K562 (cell line): ENCODE data around the gene CHRM4. TPM values are rescaled to one million over a fixed set of nuclear protein-coding genes. Genes with fewer than 3 reads are reported as not detected.

Source experiments
- ATAC-seq: fragments of 200-7000 bp; cut with Tn5 transposase; 3 replicates; pipeline ENCODE4 v1.9.1; 2020; ENCODE audit warnings: moderate library complexity
- BruUV-seq: library from RNA; stranded (reverse); fragments of 400-500 nt; replicated peaks from 2 replicates; lab custom pipeline; 2021; lab: Mats Ljungman, UMichigan
- CTCF ChIA-PET: fragments of 300-600 bp; formaldehyde crosslinking; extraction: SDS; loops from one replicate; lab custom pipeline; 2021; ENCODE audit warnings: low intra/inter-chr PET ratio; lab: Yijun Ruan, JAX
- POLR2A ChIA-PET: fragments of 300-600, 350-650 bp; sonication (Branson Sonifier 250); formaldehyde crosslinking; extraction: SDS; loops from one replicate; lab custom pipeline; 2021; ENCODE audit warnings: antibody characterized with exemption, inconsistent platforms; lab: Yijun Ruan, JAX
- DNase-seq, 4 experiments: peaks; one replicate each; pipeline versions ENCODE4 v3.0.0 to v3.0.0-alpha.2; 2011 to 2018; ENCODE audit warnings: low spot score in 3 of 4, mixed read lengths in 3 of 4; ENCODE audit errors: extremely low read depth in 1 of 4
- FAIRE-seq: peaks from 2 replicates; lab custom pipeline; 2011; peaks lifted over from hg19 to GRCh38; lab: Jason Lieb, UNC
- H2AFZ ChIP-seq: 2 replicates; pipeline ENCODE4 v1.6.0; 2011; ENCODE audit warnings: low read depth, low read length, control low read depth, inconsistent platforms
- H3K27ac ChIP-seq: fragments of 200-600 bp; 3 replicates; pipeline ENCODE4 v1.8.0; 2011; ENCODE audit warnings: low read depth, mild to moderate bottlenecking, control low read depth, inconsistent platforms, low read length, moderate library complexity, mixed read lengths; ENCODE audit errors: extremely low read depth
- H3K27me3 ChIP-seq, 2 experiments: fragments of 300-600 bp in 1 of 2; 2 replicates in 1 of 2; 3 replicates in 1 of 2; pipeline versions ENCODE4 v1.6.0 to v1.8.0; 2011; ENCODE audit warnings: inconsistent platforms in 2 of 2, low read length in 2 of 2, mild to moderate bottlenecking in 1 of 2, mixed read lengths in 1 of 2, moderate library complexity in 1 of 2; ENCODE audit not compliant: control insufficient read depth in 2 of 2, insufficient read depth in 2 of 2
- H3K36me3 ChIP-seq: fragments of 300-600 bp; 3 replicates; pipeline ENCODE4 v1.8.0; 2011; ENCODE audit warnings: mild to moderate bottlenecking, low read length, inconsistent platforms; ENCODE audit not compliant: control insufficient read depth, insufficient read depth
- H3K4me1 ChIP-seq, 2 experiments: fragments of 200-600 bp in 1 of 2; replicated peaks in 1 of 2; 2 replicates in 1 of 2; 3 replicates in 1 of 2; pipeline versions ENCODE4 v1.5.1 to v1.8.0; 2011; ENCODE audit warnings: inconsistent platforms in 2 of 2, low read length in 2 of 2, mild to moderate bottlenecking in 1 of 2, mixed read lengths in 1 of 2, moderate library complexity in 1 of 2; ENCODE audit not compliant: control insufficient read depth in 2 of 2, insufficient read depth in 2 of 2
- H3K4me2 ChIP-seq: 2 replicates; pipeline ENCODE4 v1.6.1; 2011; ENCODE audit warnings: low read length, control low read depth, inconsistent platforms, mixed read lengths; ENCODE audit not compliant: insufficient read depth
- H3K4me3 ChIP-seq: fragments of 200-600 bp; sonication (generic), shearing (Covaris generic); 2 replicates; pipeline ENCODE4 v1.5.1; 2016; ENCODE audit warnings: control low read depth, inconsistent platforms
- H3K79me2 ChIP-seq: fragments of 200-600 bp; 3 replicates; pipeline ENCODE4 v1.8.0; 2011; ENCODE audit warnings: low read length, inconsistent platforms; ENCODE audit not compliant: control insufficient read depth, insufficient read depth
- H3K9ac ChIP-seq, 2 experiments: 2 replicates each; pipeline versions ENCODE4 v1.6.0 to v1.6.1; 2011; ENCODE audit warnings: low read depth in 2 of 2, low read length in 2 of 2, control low read depth in 1 of 2, inconsistent platforms in 1 of 2, mild to moderate bottlenecking in 1 of 2, mixed read lengths in 1 of 2; ENCODE audit not compliant: insufficient read depth in 1 of 2
- H3K9me1 ChIP-seq: one replicate; pipeline ENCODE4 v1.6.0; 2011; ENCODE audit warnings: inconsistent platforms, mild to moderate bottlenecking, low read length, moderate library complexity; ENCODE audit not compliant: control insufficient read depth, insufficient read depth
- H3K9me3 ChIP-seq: replicated peaks from 2 replicates; pipeline ENCODE4 v1.5.1; 2011; ENCODE audit warnings: low read depth, low read length, inconsistent platforms; ENCODE audit not compliant: control insufficient read depth, insufficient read depth
- H4K20me1 ChIP-seq: replicated peaks from 2 replicates; pipeline ENCODE4 v1.6.1; 2011; ENCODE audit warnings: low read length, inconsistent platforms, mixed read lengths; ENCODE audit not compliant: control insufficient read depth, insufficient read depth
- CBX3 ChIP-seq, 2 experiments: IDR thresholded peaks; 1 replicate in 1 of 2; 2 replicates in 1 of 2; pipeline ENCODE4 v1.6.1; 2012; ENCODE audit warnings: inconsistent platforms in 2 of 2, low read length in 2 of 2, borderline replicate concordance in 1 of 2, control low read depth in 1 of 2
- CBX5 ChIP-seq: IDR thresholded peaks from 2 replicates; pipeline ENCODE4 v1.6.1; 2014; ENCODE audit warnings: low read depth, borderline replicate concordance
- DLX4 ChIP-seq: fragments of 250-450 bp; sonication (Bioruptor Pico); IDR thresholded peaks from 2 replicates; pipeline ENCODE4 v1.6.1; 2021; ENCODE audit warnings: mild to moderate bottlenecking
- E2F3 ChIP-seq: fragments of 250-450 bp; sonication (Bioruptor Pico); IDR thresholded peaks from 2 replicates; pipeline ENCODE4 v1.4.0; 2020; ENCODE audit warnings: mild to moderate bottlenecking
- FOXA1 ChIP-seq: fragments of 450-650 bp; IDR thresholded peaks from 2 replicates; pipeline ENCODE4 v1.6.1; 2016; ENCODE audit warnings: mild to moderate bottlenecking, borderline replicate concordance
- MCM7 ChIP-seq, 2 experiments: fragments of 450-650 bp; IDR thresholded peaks; 2 replicates each; pipeline ENCODE4 v1.6.1; 2016 to 2018
- NFATC3 ChIP-seq: fragments of 450-650 bp; IDR thresholded peaks from 2 replicates; pipeline ENCODE4 v1.6.1; 2017; ENCODE audit warnings: mild to moderate bottlenecking
- NR2C2 ChIP-seq, 2 experiments: fragments of 200-800 bp in 1 of 2; sonication (Bioruptor generic) in 1 of 2; sonication (generic) in 1 of 2; formaldehyde crosslinking in 1 of 2; IDR thresholded peaks; 2 replicates each; pipeline versions ENCODE4 v1.6.1 to v1.8.0; 2016 to 2022; ENCODE audit warnings: mild to moderate bottlenecking in 1 of 2, missing compliant biosample characterization in 1 of 2, missing genetic modification characterization in 1 of 2, missing genetic modification reagents in 1 of 2
- SRF ChIP-seq, 2 experiments: fragments of 250-450, 450-650 bp in 1 of 2; sonication (Bioruptor Pico) in 1 of 2; sonication (generic) in 1 of 2; formaldehyde crosslinking; IDR thresholded peaks; 2 replicates each; pipeline versions ENCODE4 v1.5.0 to v1.5.1; 2020 to 2022; ENCODE audit warnings: mild to moderate bottlenecking in 1 of 2, missing genetic modification reagents in 1 of 2
- THAP12 ChIP-seq: fragments of 250-450 bp; sonication (Bioruptor Pico); IDR thresholded peaks from 2 replicates; pipeline ENCODE4 v1.9.0; 2021; ENCODE audit warnings: mild to moderate bottlenecking, inconsistent platforms
- ZC3H11A ChIP-seq: IDR thresholded peaks from 2 replicates; pipeline ENCODE4 v1.6.1; 2012; ENCODE audit warnings: low read depth, low read length, improper control_type of control experiment
- ZNF197 ChIP-seq: fragments of 200-800 bp; sonication (Bioruptor generic); IDR thresholded peaks from 2 replicates; pipeline ENCODE4 v1.6.1; 2016; ENCODE audit warnings: low read depth, missing genetic modification characterization, missing compliant biosample characterization
- WGBS: fragments of 100-300 bp; shearing (Covaris generic); methylation state at CpG from one replicate; pipeline ENCODE4 v1.1.6; 2016; ENCODE audit warnings: low coverage, mixed read lengths; ENCODE audit not compliant: insufficient coverage; ENCODE audit errors: missing lambda C conversion rate; 5-methylcytosine and 5-hydroxymethylcytosine counted together
- in situ Hi-C: fragments of 300-500 bp; cut with MboI; formaldehyde crosslinking; loops from 4 replicates; pipeline ENCODE4 v1.15.0; 2018; ENCODE audit warnings: inconsistent platforms, mixed read lengths
- intact Hi-C: fragments of 100-400 bp; cut with micrococcal nuclease; formaldehyde crosslinking; loops from 2 replicates; pipeline ENCODE4 v1.14.2; 2022
- polyA plus RNA-seq, 8 experiments: library from polyadenylated mRNA; depleted of rRNA in 4 of 8; stranded (reverse) in 5 of 8; unstranded in 3 of 8; fragments of >200 nt; fragmentation: Nextera tagmentation in 2 of 8; fragmentation: Illumina TruSeq in 1 of 8; extraction: Ambion mirVana in 2 of 8; extraction: Trizol in 1 of 8; gene quantifications; 2 replicates each; pipeline versions ENCODE4 v1.2.1 to v1.2.3, GENCODE V29; 2011 to 2014; ENCODE audit warnings: inconsistent platforms in 1 of 8, missing spikeins in 1 of 8
- total RNA-seq, 7 experiments: library from RNA; depleted of rRNA in 6 of 7; stranded (reverse); fragments of >200 nt in 6 of 7; fragmentation: Illumina TruSeq in 2 of 7; extraction: Trizol in 2 of 7; gene quantifications; 2 replicates each; pipeline versions ENCODE4 v1.2.1 to v1.2.3, GENCODE V29; 2011 to 2021; ENCODE audit warnings: low replicate concordance in 1 of 7

The CHRM4 gene
- total and polyA plus RNA-seq, 9 of the 15 experiments (the other 6 are each of a cell fraction or from before 2014, with no cell fraction given), result 0.22 to 1.3 (median 0.40) TPM; not detected in 2

GRCh38 chr11:46338636-46338987 lies 53.0 kb downstream of the CHRM4 start:
- H4K20me1 ChIP-seq, result no peaks in the 10 kb centered on the region
- ATAC-seq (no peak), FAIRE-seq (no peak), DNase-seq (no peak)
- WGBS, result 19% methylated on average over 9 of the region's 9 CpGs
- H3K36me3 ChIP-seq, result no peaks in the 10 kb centered on the region
- no TSS peak for BruUV-seq
- TF ChIP-seq E2F3 (CRISPR knock-in tag) (no peak), ZC3H11A (no peak), CBX5 (no peak), ZNF197 (no peak), DLX4 (CRISPR knock-in tag) (no peak), SRF (CRISPR knock-in tag; IDR thresholded peaks at IDR 0.05) (no peak), THAP12 (CRISPR knock-in tag) (no peak), MCM7 (IDR thresholded peaks at IDR 0.05) (no peak), FOXA1 (no peak), NFATC3 (no peak), NR2C2 (CRISPR knock-in tag; IDR thresholded peaks at IDR 0.05) (no peak), NR2C2 (tag; IDR thresholded peaks at IDR 0.05) (no peak), CBX3 (IDR thresholded peaks at IDR 0.05; ENCODE audit: borderline replicate concordance in 1 of 2, low read length in 2 of 2) (no peak)
- H3K79me2 ChIP-seq, result no peaks in the 10 kb centered on the region
- H2AFZ ChIP-seq, result no peak overlapping the region
- no peaks in the 10 kb centered on the region for H3K9me1 ChIP-seq
- no peak overlapping the region for H3K27ac ChIP-seq
- no peaks in the 10 kb centered on the region for H3K9me3 ChIP-seq
- peak overlapping the region in 1 of 2 experiments; percentile 81; a peak in 1 of 4 replicates for H3K9ac ChIP-seq
- peak overlapping the region; percentile 28; the same call in 1 of the 2 replicates for H3K4me2 ChIP-seq
- POLR2A ChIA-PET, result interaction anchor here (1.1 kb wide), 1 partner anchor 10 kb away, joined by 3 read pairs; no protein-coding TSS in a partner anchor
- intact Hi-C loops, result no loop called here
- H3K4me3 ChIP-seq, result no peak overlapping the region
- in situ Hi-C loops, result no loop called here
- peaks cover 8 to 35% of the 10 kb centered on the region in 2 experiments; a peak in 4 of 5 replicates for H3K27me3 ChIP-seq
- H3K4me1 ChIP-seq, result peaks cover 16 to 26% of the 10 kb centered on the region in 2 experiments
- CTCF ChIA-PET, result no interaction called here
